Measurements from ENCODE around the gene ARPC4.

Gene ARPC4

DNA sequence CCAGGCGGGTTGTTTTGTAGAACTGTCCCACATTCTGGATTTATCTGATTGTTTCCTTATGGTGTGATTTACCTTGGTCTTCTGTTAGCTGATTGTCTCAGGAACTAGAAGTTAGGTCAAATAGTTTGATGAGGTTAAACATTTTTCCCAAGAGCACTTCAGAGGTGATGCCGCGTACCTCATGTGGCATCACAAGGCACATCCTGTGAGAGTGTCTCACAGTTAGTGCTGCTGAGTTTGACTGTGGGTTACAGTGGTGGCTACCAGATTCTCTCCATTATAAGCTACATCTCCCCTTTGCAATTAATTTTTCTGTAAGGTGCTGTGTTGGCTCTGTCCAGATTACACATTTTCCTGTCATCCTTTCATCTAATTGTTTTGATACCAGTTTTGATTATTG is 38.4 kb downstream of the ARPC4 start:
- Histone ChIP-seq H4K20me1 (ENCODE audit: insufficient read depth, low read length) (no peaks in the 10 kb centered on the region), H3K27me3 (ENCODE audit: insufficient read depth, low read length) (no peaks in the 10 kb centered on the region), H3K27ac (ENCODE audit: low read depth, low read length, poor library complexity, severe bottlenecking) (no peak overlapping the region), H3K9me2 (ENCODE audit: low read depth, low read length) (no peaks in the 10 kb centered on the region), H3K9ac (ENCODE audit: low read length) (no peak overlapping the region), H3K79me2 (ENCODE audit: insufficient read depth, low read length) (no peaks in the 10 kb centered on the region), H3K4me3 (ENCODE audit: low read depth, low read length, poor library complexity, severe bottlenecking) (no peak overlapping the region), H2AFZ (ENCODE audit: low read length) (no peak overlapping the region), H3K4me1 (ENCODE audit: insufficient read depth, low read length, severe bottlenecking) (no peaks in the 10 kb centered on the region), H3F3A (ENCODE audit: insufficient read depth, low read length) (no peaks in the 10 kb centered on the region), H3K36me3 (ENCODE audit: insufficient read depth, low read length) (peaks cover 54% of the 10 kb centered on the region), H3K4me2 (ENCODE audit: low read length) (no peak overlapping the region), H3K9me3 (ENCODE audit: low read length) (no peaks in the 10 kb centered on the region)
- TF ChIP-seq EZH2 (IDR thresholded peaks at IDR 0.05; ENCODE audit: borderline replicate concordance, low read length) = no peak
- TF ChIP-seq, protein P1, sequence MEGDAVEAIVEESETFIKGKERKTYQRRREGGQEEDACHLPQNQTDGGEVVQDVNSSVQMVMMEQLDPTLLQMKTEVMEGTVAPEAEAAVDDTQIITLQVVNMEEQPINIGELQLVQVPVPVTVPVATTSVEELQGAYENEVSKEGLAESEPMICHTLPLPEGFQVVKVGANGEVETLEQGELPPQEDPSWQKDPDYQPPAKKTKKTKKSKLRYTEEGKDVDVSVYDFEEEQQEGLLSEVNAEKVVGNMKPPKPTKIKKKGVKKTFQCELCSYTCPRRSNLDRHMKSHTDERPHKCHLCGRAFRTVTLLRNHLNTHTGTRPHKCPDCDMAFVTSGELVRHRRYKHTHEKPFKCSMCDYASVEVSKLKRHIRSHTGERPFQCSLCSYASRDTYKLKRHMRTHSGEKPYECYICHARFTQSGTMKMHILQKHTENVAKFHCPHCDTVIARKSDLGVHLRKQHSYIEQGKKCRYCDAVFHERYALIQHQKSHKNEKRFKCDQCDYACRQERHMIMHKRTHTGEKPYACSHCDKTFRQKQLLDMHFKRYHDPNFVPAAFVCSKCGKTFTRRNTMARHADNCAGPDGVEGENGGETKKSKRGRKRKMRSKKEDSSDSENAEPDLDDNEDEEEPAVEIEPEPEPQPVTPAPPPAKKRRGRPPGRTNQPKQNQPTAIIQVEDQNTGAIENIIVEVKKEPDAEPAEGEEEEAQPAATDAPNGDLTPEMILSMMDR (IDR thresholded peaks at IDR 0.05; ENCODE audit: low read length) = no peak

DNA sequence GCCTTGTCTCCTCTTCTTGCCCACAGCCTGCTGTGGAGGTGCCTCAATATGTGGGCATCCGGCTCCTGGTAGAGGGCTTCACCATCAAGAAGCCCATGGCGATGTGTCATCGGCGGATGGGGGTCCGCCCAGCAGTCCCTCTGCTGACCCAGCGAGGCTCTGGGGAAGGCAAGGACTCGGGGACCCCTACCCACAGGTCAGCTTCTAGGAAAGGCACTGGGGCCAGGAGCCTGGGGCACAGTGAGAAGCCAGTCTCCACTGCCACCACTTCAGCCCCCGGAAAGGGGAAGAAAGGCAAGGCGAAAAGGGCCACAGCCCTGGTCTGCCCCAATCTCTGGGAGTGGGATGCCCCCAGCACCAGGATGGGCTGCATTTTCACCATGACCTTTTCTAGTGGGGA is 40.2 kb downstream of the ARPC4 start:
- peaks cover 61% of the 10 kb centered on the region for H3K36me3 ChIP-seq (ENCODE audit: insufficient read depth, low read length)
- TF ChIP-seq, protein P1 (IDR thresholded peaks at IDR 0.05; ENCODE audit: low read length) = no peak
- TF ChIP-seq EZH2 (IDR thresholded peaks at IDR 0.05; ENCODE audit: borderline replicate concordance, low read length) = no peak

DNA sequence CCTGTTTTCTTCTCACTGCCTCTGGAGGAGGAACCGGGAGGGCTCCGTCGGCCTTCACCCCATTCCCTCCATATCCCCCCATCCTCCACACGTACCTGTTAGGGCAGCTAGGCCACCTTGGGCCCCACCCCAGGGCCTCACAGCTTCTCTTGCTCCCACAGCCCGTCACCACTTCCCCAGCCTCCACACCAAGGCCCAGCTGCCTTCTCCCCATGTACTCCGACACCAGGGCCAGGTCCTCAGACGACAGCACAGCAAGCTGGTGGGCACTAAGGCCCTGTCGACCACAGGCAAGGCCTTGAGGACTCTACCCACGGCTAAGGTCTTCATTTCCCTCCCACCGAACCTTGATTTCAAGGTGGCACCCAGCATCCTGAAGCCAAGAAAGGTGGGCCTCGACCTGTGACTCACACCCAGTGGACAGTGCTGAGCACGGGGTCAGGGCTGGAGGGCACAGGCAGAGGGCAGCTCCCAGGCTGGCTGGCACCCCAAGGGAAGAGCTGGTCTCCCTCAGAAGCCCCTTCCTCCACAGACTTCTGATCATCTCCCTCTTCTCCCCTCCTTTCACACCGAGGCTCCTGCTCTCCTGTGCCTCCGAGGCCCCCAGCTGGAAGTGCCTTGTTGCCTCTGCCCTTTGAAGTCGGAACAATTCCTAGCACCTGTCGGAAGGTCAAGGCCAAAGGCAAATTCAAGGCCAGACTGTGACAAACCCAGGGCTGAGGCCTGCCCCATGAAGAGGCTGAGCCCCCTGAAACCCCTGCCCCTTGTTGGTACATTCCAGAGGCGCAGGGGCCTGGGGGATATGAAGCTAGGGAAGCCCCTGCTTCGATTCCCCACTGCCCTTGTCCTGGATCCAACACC is 41.9 kb downstream of the ARPC4 start:
- H3K4me2 ChIP-seq (ENCODE audit: low read length) = no peak overlapping the region
- TF ChIP-seq, protein P1 (IDR thresholded peaks at IDR 0.05; ENCODE audit: low read length) = no peak
- no peak for TF ChIP-seq EZH2 (IDR thresholded peaks at IDR 0.05; ENCODE audit: borderline replicate concordance, low read length)
- peaks cover 65% of the 10 kb centered on the region for H3K36me3 ChIP-seq (ENCODE audit: insufficient read depth, low read length)

More for the DNA sequence above, 40.2 kb downstream of the ARPC4 start:
- H3K4me2 ChIP-seq (ENCODE audit: low read length) = no peak overlapping the region
- no peaks in the 10 kb centered on the region for H3K9me2 ChIP-seq (ENCODE audit: low read depth, low read length)
- H4K20me1 ChIP-seq (ENCODE audit: insufficient read depth, low read length) = no peaks in the 10 kb centered on the region
- H3K9me3 ChIP-seq (ENCODE audit: low read length) = no peaks in the 10 kb centered on the region
- no peak overlapping the region for H3K27ac ChIP-seq (ENCODE audit: low read depth, low read length, poor library complexity, severe bottlenecking)
- H3K4me3 ChIP-seq (ENCODE audit: low read depth, low read length, poor library complexity, severe bottlenecking) = no peak overlapping the region
- no peak overlapping the region for H2AFZ ChIP-seq (ENCODE audit: low read length)
- H3K4me1 ChIP-seq (ENCODE audit: insufficient read depth, low read length, severe bottlenecking) = no peaks in the 10 kb centered on the region
- no peak overlapping the region for H3K9ac ChIP-seq (ENCODE audit: low read length)
- H3F3A ChIP-seq (ENCODE audit: insufficient read depth, low read length) = no peaks in the 10 kb centered on the region
- H3K79me2 ChIP-seq (ENCODE audit: insufficient read depth, low read length) = no peaks in the 10 kb centered on the region
- H3K27me3 ChIP-seq (ENCODE audit: insufficient read depth, low read length) = no peaks in the 10 kb centered on the region

More for the DNA sequence above, 41.9 kb downstream of the ARPC4 start:
- no peak overlapping the region for H2AFZ ChIP-seq (ENCODE audit: low read length)
- no peaks in the 10 kb centered on the region for H3K9me3 ChIP-seq (ENCODE audit: low read length)
- no peaks in the 10 kb centered on the region for H3K4me1 ChIP-seq (ENCODE audit: insufficient read depth, low read length, severe bottlenecking)
- no peak overlapping the region for H3K4me3 ChIP-seq (ENCODE audit: low read depth, low read length, poor library complexity, severe bottlenecking)
- H3F3A ChIP-seq (ENCODE audit: insufficient read depth, low read length) = no peaks in the 10 kb centered on the region
- H3K9me2 ChIP-seq (ENCODE audit: low read depth, low read length) = no peaks in the 10 kb centered on the region
- no peaks in the 10 kb centered on the region for H3K79me2 ChIP-seq (ENCODE audit: insufficient read depth, low read length)
- no peaks in the 10 kb centered on the region for H4K20me1 ChIP-seq (ENCODE audit: insufficient read depth, low read length)
- H3K9ac ChIP-seq (ENCODE audit: low read length) = no peak overlapping the region
- no peaks in the 10 kb centered on the region for H3K27me3 ChIP-seq (ENCODE audit: insufficient read depth, low read length)
- no peak overlapping the region for H3K27ac ChIP-seq (ENCODE audit: low read depth, low read length, poor library complexity, severe bottlenecking)
